H1 (cell line): ENCODE data around the gene KRTAP4-9. TPM values are rescaled to one million over a fixed set of nuclear protein-coding genes. Genes with fewer than 3 reads are reported as not detected.

Source experiments
- CTCF ChIA-PET: fragments of 300-600 bp; sonication (Branson Sonifier 250); formaldehyde crosslinking; loops from one replicate; lab custom pipeline; 2021; ENCODE audit not compliant: partially characterized antibody; lab: Charles Lee
- POLR2A ChIA-PET: fragments of 300-600 bp; sonication (Branson Sonifier 250); formaldehyde crosslinking; loops from one replicate; lab custom pipeline; 2021; ENCODE audit warnings: inconsistent platforms; ENCODE audit not compliant: partially characterized antibody; lab: Charles Lee
- DNase-seq, 2 experiments: peaks; one replicate each; pipeline versions ENCODE4 v3.0.0 to v3.0.0-alpha.2; 2010 to 2022; ENCODE audit warnings: low spot score in 2 of 2, low read depth in 1 of 2, mixed read lengths in 1 of 2
- FAIRE-seq: peaks from 2 replicates; lab custom pipeline; 2011; peaks lifted over from hg19 to GRCh38; lab: Jason Lieb, UNC
- H2AFZ ChIP-seq: 2 replicates; pipeline ENCODE4 v1.8.1; 2012; ENCODE audit warnings: low read length, inconsistent platforms
- H2AK5ac ChIP-seq: 2 replicates; pipeline ENCODE4 v1.6.1; 2013; ENCODE audit warnings: low read depth, low read length
- H2BK120ac ChIP-seq: replicated peaks from 2 replicates; pipeline ENCODE3; 2013; ENCODE audit warnings: low read depth, low read length, inconsistent platforms
- H2BK12ac ChIP-seq: 2 replicates; pipeline ENCODE4 v1.6.1; 2013; ENCODE audit warnings: low read depth, low read length
- H2BK15ac ChIP-seq: 2 replicates; pipeline ENCODE4 v1.6.1; 2013; ENCODE audit warnings: low read length
- H2BK20ac ChIP-seq: 2 replicates; pipeline ENCODE4 v1.6.1; 2013; ENCODE audit warnings: low read length
- H2BK5ac ChIP-seq: 2 replicates; pipeline ENCODE4 v1.6.1; 2013; ENCODE audit warnings: low read depth, low read length
- H3K14ac ChIP-seq: 2 replicates; pipeline ENCODE4 v1.6.1; 2013; ENCODE audit warnings: inconsistent platforms; ENCODE audit not compliant: insufficient read length
- H3K18ac ChIP-seq: 2 replicates; pipeline ENCODE4 v1.6.1; 2013; ENCODE audit warnings: low read length; ENCODE audit errors: extremely low read depth
- H3K23ac ChIP-seq: 2 replicates; pipeline ENCODE4 v1.6.1; 2013; ENCODE audit warnings: inconsistent platforms; ENCODE audit not compliant: insufficient read length
- H3K23me2 ChIP-seq: 2 replicates; pipeline ENCODE4 v1.6.1; 2013; ENCODE audit warnings: low read depth, low read length
- H3K27ac ChIP-seq: 2 replicates; pipeline ENCODE4 v1.6.1; 2011; ENCODE audit warnings: low read depth, low read length, inconsistent platforms
- H3K27me3 ChIP-seq, 4 experiments: replicated peaks in 1 of 4; 1 replicate in 1 of 4; 2 replicates in 3 of 4; pipeline versions ENCODE4 v1.6.1 to v1.8.1; 2011 to 2013; ENCODE audit warnings: low read length in 3 of 4, mild to moderate bottlenecking in 3 of 4, inconsistent platforms in 2 of 4, mixed read lengths in 2 of 4, moderate library complexity in 1 of 4; ENCODE audit not compliant: control insufficient read depth in 3 of 4, insufficient read depth in 3 of 4; ENCODE audit errors: extremely low read depth in 1 of 4
- H3K36me3 ChIP-seq, 4 experiments: 2 replicates each; pipeline versions ENCODE4 v1.6.1 to v1.8.1; 2011 to 2013; ENCODE audit warnings: mild to moderate bottlenecking in 4 of 4, low read length in 3 of 4, moderate library complexity in 2 of 4, control low read depth in 1 of 4, inconsistent platforms in 1 of 4; ENCODE audit not compliant: insufficient read depth in 4 of 4, control insufficient read depth in 2 of 4
- H3K4ac ChIP-seq: replicated peaks from 2 replicates; pipeline ENCODE3; 2013; ENCODE audit warnings: low read length, low read depth, mixed read lengths, inconsistent platforms; ENCODE audit not compliant: insufficient read length
- H3K4me1 ChIP-seq, 4 experiments: replicated peaks in 1 of 4; 1 replicate in 1 of 4; 2 replicates in 3 of 4; pipeline versions ENCODE4 v1.6.1 to v1.8.1; 2011 to 2013; ENCODE audit warnings: low read length in 3 of 4, inconsistent platforms in 2 of 4, mixed read lengths in 1 of 4; ENCODE audit not compliant: insufficient read depth in 4 of 4, control insufficient read depth in 3 of 4
- H3K4me2 ChIP-seq, 2 experiments: 2 replicates each; pipeline versions ENCODE4 v1.6.1 to v1.8.1; 2011 to 2013; ENCODE audit warnings: low read depth in 2 of 2, low read length in 2 of 2, control low read depth in 1 of 2, inconsistent platforms in 1 of 2, mild to moderate bottlenecking in 1 of 2; ENCODE audit not compliant: insufficient read depth in 1 of 2
- H3K4me3 ChIP-seq, 4 experiments: fragments of 200-600, 300-600 bp in 1 of 4; sonication (generic), shearing (Covaris generic), sonication (Bioruptor Twin) in 1 of 4; 2 replicates each; pipeline versions ENCODE4 v1.5.1 to v1.8.1; 2011 to 2016; ENCODE audit warnings: low read length in 4 of 4, low read depth in 3 of 4, control low read depth in 2 of 4, inconsistent platforms in 2 of 4, mild to moderate bottlenecking in 2 of 4, mixed read lengths in 1 of 4, moderate library complexity in 1 of 4; ENCODE audit not compliant: insufficient read depth in 2 of 4; ENCODE audit errors: extremely low read depth in 1 of 4
- H3K56ac ChIP-seq: replicated peaks from 2 replicates; pipeline ENCODE3; 2013; ENCODE audit warnings: low read depth, mild to moderate bottlenecking, mixed read lengths, low read length, inconsistent platforms; ENCODE audit not compliant: insufficient read length
- H3K79me1 ChIP-seq: 2 replicates; pipeline ENCODE4 v1.6.1; 2013; ENCODE audit warnings: low read depth, low read length, control low read depth
- H3K79me2 ChIP-seq, 2 experiments: 2 replicates each; pipeline versions ENCODE4 v1.6.1 to v1.8.1; 2012 to 2013; ENCODE audit warnings: low read length in 2 of 2, mild to moderate bottlenecking in 2 of 2, inconsistent platforms in 1 of 2; ENCODE audit not compliant: insufficient read depth in 2 of 2, control insufficient read depth in 1 of 2
- H3K9ac ChIP-seq, 4 experiments: replicated peaks in 1 of 4; 1 replicate in 1 of 4; 2 replicates in 3 of 4; pipeline versions ENCODE4 v1.6.1 to v1.8.1; 2011 to 2013; ENCODE audit warnings: low read depth in 3 of 4, low read length in 3 of 4, control low read depth in 2 of 4, mild to moderate bottlenecking in 2 of 4, moderate library complexity in 2 of 4, inconsistent platforms in 1 of 4; ENCODE audit errors: extremely low read depth in 1 of 4
- H3K9me3 ChIP-seq, 2 experiments: 2 replicates each; pipeline versions ENCODE4 v1.6.1 to v1.8.1; 2012 to 2013; ENCODE audit warnings: mild to moderate bottlenecking in 2 of 2, moderate library complexity in 2 of 2, control low read depth in 1 of 2, inconsistent platforms in 1 of 2, low read depth in 1 of 2, low read length in 1 of 2, mixed read lengths in 1 of 2; ENCODE audit not compliant: insufficient read depth in 2 of 2
- H4K20me1 ChIP-seq, 2 experiments: replicated peaks in 1 of 2; 2 replicates each; pipeline versions ENCODE3 to v1.8.1; 2011 to 2013; ENCODE audit warnings: inconsistent platforms in 2 of 2, low read length in 2 of 2, mild to moderate bottlenecking in 1 of 2; ENCODE audit not compliant: insufficient read depth in 2 of 2, control insufficient read depth in 1 of 2
- H4K5ac ChIP-seq: 2 replicates; pipeline ENCODE4 v1.6.1; 2013; ENCODE audit warnings: low read length, low read depth, mixed read lengths, inconsistent platforms; ENCODE audit not compliant: insufficient read length
- H4K8ac ChIP-seq: 2 replicates; pipeline ENCODE4 v1.8.0; 2013; ENCODE audit warnings: mild to moderate bottlenecking, moderate library complexity, low read length, inconsistent platforms; ENCODE audit not compliant: insufficient read depth; ENCODE audit errors: extremely low read depth
- H4K91ac ChIP-seq: replicated peaks from 2 replicates; pipeline ENCODE3; 2013; ENCODE audit warnings: low read length, mixed read lengths, inconsistent platforms; ENCODE audit not compliant: insufficient read length
- BRCA1 ChIP-seq: IDR thresholded peaks from 2 replicates; pipeline ENCODE4 v1.6.1; 2012; ENCODE audit warnings: low read depth, low read length, improper control_type of control experiment
- CBX8 ChIP-seq: fragments of 300-800, 300-1000 bp; sonication (generic); IDR thresholded peaks from 2 replicates; pipeline ENCODE4 v1.7.1; 2016; ENCODE audit warnings: low read depth, low read length, borderline replicate concordance
- CHD1 ChIP-seq: IDR thresholded peaks from 2 replicates; pipeline ENCODE4 v1.6.1; 2012; ENCODE audit warnings: low read depth, low read length, improper control_type of control experiment
- CHD2 ChIP-seq: IDR thresholded peaks from 2 replicates; pipeline ENCODE4 v1.6.1; 2012; ENCODE audit warnings: low read length, improper control_type of control experiment
- EP300 ChIP-seq, 2 experiments: IDR thresholded peaks; 1 replicate in 1 of 2; 2 replicates in 1 of 2; pipeline ENCODE4 v1.6.1; 2011 to 2012; ENCODE audit warnings: low read depth in 2 of 2, low read length in 2 of 2, mild to moderate bottlenecking in 2 of 2, borderline replicate concordance in 1 of 2, inconsistent platforms in 1 of 2, moderate library complexity in 1 of 2
- HDAC2 ChIP-seq, 2 experiments: fragments of 300-600 bp in 1 of 2; sonication (generic) in 1 of 2; IDR thresholded peaks; 2 replicates each; pipeline ENCODE4 v1.6.1; 2011 to 2012; ENCODE audit warnings: low read depth in 2 of 2, low read length in 2 of 2, mild to moderate bottlenecking in 2 of 2, moderate library complexity in 2 of 2, borderline replicate concordance in 1 of 2, inconsistent platforms in 1 of 2
- JUN ChIP-seq: IDR thresholded peaks from 2 replicates; pipeline ENCODE4 v1.6.1; 2011; ENCODE audit warnings: low read depth, mild to moderate bottlenecking, improper control_type of control experiment, low read length
- RBBP5 ChIP-seq: IDR thresholded peaks from 2 replicates; pipeline ENCODE4 v1.7.1; 2012; ENCODE audit warnings: low read depth, mild to moderate bottlenecking, inconsistent platforms, low read length, moderate library complexity, borderline replicate concordance
- SAP30 ChIP-seq: fragments of 300-600 bp; sonication (generic); IDR thresholded peaks from 2 replicates; pipeline ENCODE4 v1.7.1; 2012; ENCODE audit warnings: low read length, moderate library complexity, mild to moderate bottlenecking, inconsistent platforms; ENCODE audit not compliant: insufficient read depth, insufficient replicate concordance
- SP2 ChIP-seq: IDR thresholded peaks from 2 replicates; pipeline ENCODE4 v1.6.1; 2012; ENCODE audit warnings: mild to moderate bottlenecking, low read length, inconsistent platforms
- WGBS, 2 experiments: shearing (Covaris generic) in 1 of 2; methylation state at CpG; one replicate each; pipeline versions ENCODE4 v1.1.6 to v1.1.7; 2013 to 2015; ENCODE audit warnings: low lambda C conversion rate in 2 of 2, mixed read lengths in 2 of 2, inconsistent platforms in 1 of 2, low coverage in 1 of 2, missing lambda C conversion rate in 1 of 2; ENCODE audit not compliant: insufficient replicate concordance in 2 of 2, insufficient coverage in 1 of 2, insufficient read length in 1 of 2; ENCODE audit errors: extremely low coverage in 1 of 2, missing lambda C conversion rate in 1 of 2; 5-methylcytosine and 5-hydroxymethylcytosine counted together
- polyA plus RNA-seq, 7 experiments: library from polyadenylated mRNA; depleted of rRNA in 3 of 7; stranded (reverse) in 5 of 7; unstranded in 2 of 7; fragments of >200 nt in 5 of 7; fragments of 200-250 nt in 2 of 7; gene quantifications; 1 replicate in 5 of 7; 2 replicates in 1 of 7; 4 replicates in 1 of 7; pipeline versions ENCODE4 v1.2.1 to v1.2.3, GENCODE V29; 2011 to 2013; ENCODE audit warnings: missing spikeins in 2 of 7, mixed read lengths in 2 of 7
- total RNA-seq: library from RNA; stranded (reverse); fragmentation: NEBNext Ultra II Directional; extraction: Animal tissue kit (Norgen Biotek cat#: 25700); gene quantifications from 2 replicates; pipeline ENCODE4 v1.2.1, GENCODE V29; 2021
- TF ChIP-seq, protein P1 (sequence below): IDR thresholded peaks from 2 replicates; pipeline ENCODE4 v1.6.1; 2011; ENCODE audit warnings: low read depth, mild to moderate bottlenecking, low read length; ENCODE audit not compliant: insufficient read depth

Gene KRTAP4-9
- total and polyA plus RNA-seq, 2 of the 8 experiments (the other 6 are each of a cell fraction or from before 2014, with no cell fraction given) = not detected

DNA sequence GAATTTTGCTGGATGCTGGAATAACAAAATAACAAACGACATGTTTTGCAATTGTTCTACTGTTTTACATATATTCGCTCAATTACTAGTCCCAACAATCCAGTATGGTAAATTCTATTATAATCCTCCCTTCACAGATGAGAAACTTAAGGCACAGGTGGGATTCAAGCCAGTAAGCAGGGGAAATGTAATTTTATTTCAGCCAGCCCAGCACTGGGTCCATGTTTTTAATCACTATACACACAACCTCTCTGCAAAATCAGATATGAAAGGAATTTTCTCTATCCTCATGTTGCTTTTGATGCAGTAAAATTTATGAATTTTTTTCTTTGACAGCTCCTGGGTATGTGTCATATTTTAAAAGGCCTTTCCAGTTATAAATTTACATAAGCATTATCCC lies 40.1 kb downstream of the KRTAP4-9 start:
- H2AK5ac ChIP-seq = no peak overlapping the region
- H3K4me3 ChIP-seq = no peak overlapping the region
- FAIRE-seq (no peak), DNase-seq (no peak)
- H3K18ac ChIP-seq = no peak overlapping the region
- H3K36me3 ChIP-seq = no peaks in the 10 kb centered on the region
- no peak overlapping the region for H2BK20ac ChIP-seq
- no peaks in the 10 kb centered on the region for H3K27me3 ChIP-seq
- no peak overlapping the region for H2BK12ac ChIP-seq
- no peaks in the 10 kb centered on the region for H3K79me2 ChIP-seq
- H3K14ac ChIP-seq = no peak overlapping the region
- H3K23ac ChIP-seq = no peak overlapping the region
- no peak for TF ChIP-seq RBBP5
- no peak for TF ChIP-seq SAP30
- TF ChIP-seq, protein P1, sequence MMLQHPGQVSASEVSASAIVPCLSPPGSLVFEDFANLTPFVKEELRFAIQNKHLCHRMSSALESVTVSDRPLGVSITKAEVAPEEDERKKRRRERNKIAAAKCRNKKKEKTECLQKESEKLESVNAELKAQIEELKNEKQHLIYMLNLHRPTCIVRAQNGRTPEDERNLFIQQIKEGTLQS = no peak
- TF ChIP-seq CHD2 = no peak
- no peak for TF ChIP-seq CHD1
- TF ChIP-seq BRCA1 = no peak
- TF ChIP-seq SP2 = no peak
- TF ChIP-seq JUN = no peak
- TF ChIP-seq HDAC2 (IDR thresholded peaks at IDR 0.05; ENCODE audit: borderline replicate concordance in 1 of 2, low read depth in 2 of 2, low read length in 2 of 2) = no peak
- no peak for TF ChIP-seq EP300 (IDR thresholded peaks at IDR 0.05; ENCODE audit: borderline replicate concordance in 1 of 2, low read depth in 2 of 2, low read length in 2 of 2)
- TF ChIP-seq CBX8 = no peak
- H3K4me1 ChIP-seq = no peaks in the 10 kb centered on the region
- no peak overlapping the region for H3K56ac ChIP-seq
- H4K8ac ChIP-seq = no peak overlapping the region
- H3K79me1 ChIP-seq = no peaks in the 10 kb centered on the region
- no peaks in the 10 kb centered on the region for H4K20me1 ChIP-seq
- no peak overlapping the region for H3K4me2 ChIP-seq
- no peak overlapping the region for H4K5ac ChIP-seq
- no peak overlapping the region for H3K4ac ChIP-seq
- H3K23me2 ChIP-seq = peaks cover 2% of the 10 kb centered on the region; the same call in 1 of the 2 replicates
- WGBS, 2 experiments = 90% methylated on average over 2 of the region's 2 CpGs; no CpG with 5 or more reads in 1 of the 2 experiments
- no peak overlapping the region for H2BK15ac ChIP-seq
- H2BK5ac ChIP-seq = no peak overlapping the region
- no peak overlapping the region for H3K9ac ChIP-seq
- no peak overlapping the region for H2AFZ ChIP-seq
- CTCF ChIA-PET = no interaction called here
- H2BK120ac ChIP-seq = no peak overlapping the region
- POLR2A ChIA-PET = no interaction called here
- no peak overlapping the region for H3K27ac ChIP-seq
- peaks cover 6 to 10% of the 10 kb centered on the region in 2 experiments; a peak in 3 of 4 replicates for H3K9me3 ChIP-seq
- H4K91ac ChIP-seq = no peak overlapping the region
